H1 (cell line): ENCODE measurements around the gene LYRM4. TPM values are rescaled to one million over a fixed set of nuclear protein-coding genes. Genes with fewer than 3 reads are reported as not detected.

Experiments used
- CTCF ChIA-PET: fragments of 300-600 bp; sonication (Branson Sonifier 250); formaldehyde crosslinking; loops from one replicate; lab custom pipeline; 2021; ENCODE audit not compliant: partially characterized antibody; lab: Charles Lee
- POLR2A ChIA-PET: fragments of 300-600 bp; sonication (Branson Sonifier 250); formaldehyde crosslinking; loops from one replicate; lab custom pipeline; 2021; ENCODE audit warnings: inconsistent platforms; ENCODE audit not compliant: partially characterized antibody; lab: Charles Lee
- DNase-seq, 2 experiments: peaks; one replicate each; pipeline versions ENCODE4 v3.0.0 to v3.0.0-alpha.2; 2010 to 2022; ENCODE audit warnings: low spot score in 2 of 2, low read depth in 1 of 2, mixed read lengths in 1 of 2
- FAIRE-seq: peaks from 2 replicates; lab custom pipeline; 2011; peaks lifted over from hg19 to GRCh38; lab: Jason Lieb, UNC
- H2AFZ ChIP-seq: 2 replicates; pipeline ENCODE4 v1.8.1; 2012; ENCODE audit warnings: low read length, inconsistent platforms
- H2AK5ac ChIP-seq: 2 replicates; pipeline ENCODE4 v1.6.1; 2013; ENCODE audit warnings: low read depth, low read length
- H2BK120ac ChIP-seq: replicated peaks from 2 replicates; pipeline ENCODE3; 2013; ENCODE audit warnings: low read depth, low read length, inconsistent platforms
- H2BK12ac ChIP-seq: 2 replicates; pipeline ENCODE4 v1.6.1; 2013; ENCODE audit warnings: low read depth, low read length
- H2BK15ac ChIP-seq: 2 replicates; pipeline ENCODE4 v1.6.1; 2013; ENCODE audit warnings: low read length
- H2BK20ac ChIP-seq: 2 replicates; pipeline ENCODE4 v1.6.1; 2013; ENCODE audit warnings: low read length
- H2BK5ac ChIP-seq: 2 replicates; pipeline ENCODE4 v1.6.1; 2013; ENCODE audit warnings: low read depth, low read length
- H3K14ac ChIP-seq: 2 replicates; pipeline ENCODE4 v1.6.1; 2013; ENCODE audit warnings: inconsistent platforms; ENCODE audit not compliant: insufficient read length
- H3K18ac ChIP-seq: 2 replicates; pipeline ENCODE4 v1.6.1; 2013; ENCODE audit warnings: low read length; ENCODE audit errors: extremely low read depth
- H3K23ac ChIP-seq: 2 replicates; pipeline ENCODE4 v1.6.1; 2013; ENCODE audit warnings: inconsistent platforms; ENCODE audit not compliant: insufficient read length
- H3K23me2 ChIP-seq: 2 replicates; pipeline ENCODE4 v1.6.1; 2013; ENCODE audit warnings: low read depth, low read length
- H3K27ac ChIP-seq: 2 replicates; pipeline ENCODE4 v1.6.1; 2011; ENCODE audit warnings: low read depth, low read length, inconsistent platforms
- H3K27me3 ChIP-seq, 4 experiments: replicated peaks in 1 of 4; 1 replicate in 1 of 4; 2 replicates in 3 of 4; pipeline versions ENCODE4 v1.6.1 to v1.8.1; 2011 to 2013; ENCODE audit warnings: low read length in 3 of 4, mild to moderate bottlenecking in 3 of 4, inconsistent platforms in 2 of 4, mixed read lengths in 2 of 4, moderate library complexity in 1 of 4; ENCODE audit not compliant: control insufficient read depth in 3 of 4, insufficient read depth in 3 of 4; ENCODE audit errors: extremely low read depth in 1 of 4
- H3K36me3 ChIP-seq, 4 experiments: 2 replicates each; pipeline versions ENCODE4 v1.6.1 to v1.8.1; 2011 to 2013; ENCODE audit warnings: mild to moderate bottlenecking in 4 of 4, low read length in 3 of 4, moderate library complexity in 2 of 4, control low read depth in 1 of 4, inconsistent platforms in 1 of 4; ENCODE audit not compliant: insufficient read depth in 4 of 4, control insufficient read depth in 2 of 4
- H3K4ac ChIP-seq: replicated peaks from 2 replicates; pipeline ENCODE3; 2013; ENCODE audit warnings: low read length, low read depth, mixed read lengths, inconsistent platforms; ENCODE audit not compliant: insufficient read length
- H3K4me1 ChIP-seq, 4 experiments: replicated peaks in 1 of 4; 1 replicate in 1 of 4; 2 replicates in 3 of 4; pipeline versions ENCODE4 v1.6.1 to v1.8.1; 2011 to 2013; ENCODE audit warnings: low read length in 3 of 4, inconsistent platforms in 2 of 4, mixed read lengths in 1 of 4; ENCODE audit not compliant: insufficient read depth in 4 of 4, control insufficient read depth in 3 of 4
- H3K4me2 ChIP-seq, 2 experiments: 2 replicates each; pipeline versions ENCODE4 v1.6.1 to v1.8.1; 2011 to 2013; ENCODE audit warnings: low read depth in 2 of 2, low read length in 2 of 2, control low read depth in 1 of 2, inconsistent platforms in 1 of 2, mild to moderate bottlenecking in 1 of 2; ENCODE audit not compliant: insufficient read depth in 1 of 2
- H3K4me3 ChIP-seq, 4 experiments: fragments of 200-600, 300-600 bp in 1 of 4; sonication (generic), shearing (Covaris generic), sonication (Bioruptor Twin) in 1 of 4; 2 replicates each; pipeline versions ENCODE4 v1.5.1 to v1.8.1; 2011 to 2016; ENCODE audit warnings: low read length in 4 of 4, low read depth in 3 of 4, control low read depth in 2 of 4, inconsistent platforms in 2 of 4, mild to moderate bottlenecking in 2 of 4, mixed read lengths in 1 of 4, moderate library complexity in 1 of 4; ENCODE audit not compliant: insufficient read depth in 2 of 4; ENCODE audit errors: extremely low read depth in 1 of 4
- H3K56ac ChIP-seq: replicated peaks from 2 replicates; pipeline ENCODE3; 2013; ENCODE audit warnings: low read depth, mild to moderate bottlenecking, mixed read lengths, low read length, inconsistent platforms; ENCODE audit not compliant: insufficient read length
- H3K79me1 ChIP-seq: 2 replicates; pipeline ENCODE4 v1.6.1; 2013; ENCODE audit warnings: low read depth, low read length, control low read depth
- H3K79me2 ChIP-seq, 2 experiments: 2 replicates each; pipeline versions ENCODE4 v1.6.1 to v1.8.1; 2012 to 2013; ENCODE audit warnings: low read length in 2 of 2, mild to moderate bottlenecking in 2 of 2, inconsistent platforms in 1 of 2; ENCODE audit not compliant: insufficient read depth in 2 of 2, control insufficient read depth in 1 of 2
- H3K9ac ChIP-seq, 4 experiments: replicated peaks in 1 of 4; 1 replicate in 1 of 4; 2 replicates in 3 of 4; pipeline versions ENCODE4 v1.6.1 to v1.8.1; 2011 to 2013; ENCODE audit warnings: low read depth in 3 of 4, low read length in 3 of 4, control low read depth in 2 of 4, mild to moderate bottlenecking in 2 of 4, moderate library complexity in 2 of 4, inconsistent platforms in 1 of 4; ENCODE audit errors: extremely low read depth in 1 of 4
- H3K9me3 ChIP-seq, 2 experiments: 2 replicates each; pipeline versions ENCODE4 v1.6.1 to v1.8.1; 2012 to 2013; ENCODE audit warnings: mild to moderate bottlenecking in 2 of 2, moderate library complexity in 2 of 2, control low read depth in 1 of 2, inconsistent platforms in 1 of 2, low read depth in 1 of 2, low read length in 1 of 2, mixed read lengths in 1 of 2; ENCODE audit not compliant: insufficient read depth in 2 of 2
- H4K20me1 ChIP-seq, 2 experiments: replicated peaks in 1 of 2; 2 replicates each; pipeline versions ENCODE3 to v1.8.1; 2011 to 2013; ENCODE audit warnings: inconsistent platforms in 2 of 2, low read length in 2 of 2, mild to moderate bottlenecking in 1 of 2; ENCODE audit not compliant: insufficient read depth in 2 of 2, control insufficient read depth in 1 of 2
- H4K5ac ChIP-seq: 2 replicates; pipeline ENCODE4 v1.6.1; 2013; ENCODE audit warnings: low read length, low read depth, mixed read lengths, inconsistent platforms; ENCODE audit not compliant: insufficient read length
- H4K8ac ChIP-seq: 2 replicates; pipeline ENCODE4 v1.8.0; 2013; ENCODE audit warnings: mild to moderate bottlenecking, moderate library complexity, low read length, inconsistent platforms; ENCODE audit not compliant: insufficient read depth; ENCODE audit errors: extremely low read depth
- H4K91ac ChIP-seq: replicated peaks from 2 replicates; pipeline ENCODE3; 2013; ENCODE audit warnings: low read length, mixed read lengths, inconsistent platforms; ENCODE audit not compliant: insufficient read length
- KDM5A ChIP-seq: fragments of 200-600 bp; IDR thresholded peaks from 2 replicates; pipeline ENCODE4 v1.7.1; 2012; ENCODE audit warnings: mild to moderate bottlenecking, low read length, inconsistent platforms, mixed read lengths
- WGBS, 2 experiments: shearing (Covaris generic) in 1 of 2; methylation state at CpG; one replicate each; pipeline versions ENCODE4 v1.1.6 to v1.1.7; 2013 to 2015; ENCODE audit warnings: low lambda C conversion rate in 2 of 2, mixed read lengths in 2 of 2, inconsistent platforms in 1 of 2, low coverage in 1 of 2, missing lambda C conversion rate in 1 of 2; ENCODE audit not compliant: insufficient replicate concordance in 2 of 2, insufficient coverage in 1 of 2, insufficient read length in 1 of 2; ENCODE audit errors: extremely low coverage in 1 of 2, missing lambda C conversion rate in 1 of 2; 5-methylcytosine and 5-hydroxymethylcytosine counted together
- polyA plus RNA-seq, 7 experiments: library from polyadenylated mRNA; depleted of rRNA in 3 of 7; stranded (reverse) in 5 of 7; unstranded in 2 of 7; fragments of >200 nt in 5 of 7; fragments of 200-250 nt in 2 of 7; gene quantifications; 1 replicate in 5 of 7; 2 replicates in 1 of 7; 4 replicates in 1 of 7; pipeline versions ENCODE4 v1.2.1 to v1.2.3, GENCODE V29; 2011 to 2013; ENCODE audit warnings: missing spikeins in 2 of 7, mixed read lengths in 2 of 7
- total RNA-seq: library from RNA; stranded (reverse); fragmentation: NEBNext Ultra II Directional; extraction: Animal tissue kit (Norgen Biotek cat#: 25700); gene quantifications from 2 replicates; pipeline ENCODE4 v1.2.1, GENCODE V29; 2021
- TF ChIP-seq, protein P1 (sequence below): IDR thresholded peaks from 2 replicates; pipeline ENCODE4 v1.6.1; 2011; ENCODE audit warnings: low read depth, mild to moderate bottlenecking, low read length; ENCODE audit not compliant: insufficient read depth

LYRM4 gene
- total and polyA plus RNA-seq, 2 of the 8 experiments (the other 6 are each of a cell fraction or from before 2014, with no cell fraction given) = 56.6 to 62.8 TPM

DNA sequence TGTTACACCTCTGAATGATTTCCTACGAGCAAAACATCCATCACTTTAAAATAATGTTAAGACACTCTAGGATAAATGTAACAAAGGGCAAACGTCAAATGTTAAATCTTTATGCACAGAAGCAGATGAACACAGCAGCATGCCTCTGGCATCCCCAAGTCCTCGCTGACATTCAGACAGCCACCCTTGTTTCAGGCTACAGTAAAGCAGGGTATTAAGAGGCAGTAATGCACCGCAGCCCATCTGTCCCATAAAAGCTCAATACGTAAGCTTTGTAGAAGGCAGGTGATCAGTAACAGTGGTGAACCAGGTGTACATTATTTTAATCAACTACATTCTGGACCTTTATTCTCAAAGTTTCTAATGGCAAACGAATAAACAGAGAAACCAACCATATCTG, 110.9 kb downstream of the LYRM4 start:
- Histone ChIP-seq H2AK5ac (no peak overlapping the region), H3K18ac (no peak overlapping the region), H3K79me2 (no peaks in the 10 kb centered on the region), H3K27ac (no peak overlapping the region), H3K79me1 (no peaks in the 10 kb centered on the region), H4K91ac (no peak overlapping the region), H3K36me3 (no peaks in the 10 kb centered on the region), H2BK120ac (no peak overlapping the region), H2BK20ac (no peak overlapping the region), H2AFZ (no peak overlapping the region), H3K4ac (no peak overlapping the region), H2BK12ac (no peak overlapping the region), H4K20me1 (peaks cover 0 to 9% of the 10 kb centered on the region in 2 experiments), H3K4me2 (no peak overlapping the region), H3K4me1 (no peaks in the 10 kb centered on the region), H3K4me3 (no peak overlapping the region), H3K56ac (no peak overlapping the region), H3K9me3 (no peaks in the 10 kb centered on the region), H3K23ac (no peak overlapping the region), H4K5ac (no peak overlapping the region), H4K8ac (no peak overlapping the region), H3K27me3 (no peaks in the 10 kb centered on the region), H3K23me2 (no peaks in the 10 kb centered on the region), H2BK5ac (no peak overlapping the region), H2BK15ac (no peak overlapping the region), H3K14ac (no peak overlapping the region), H3K9ac (no peak overlapping the region)
- no peak for FAIRE-seq
- ChIA-PET CTCF (interaction anchor here (0.8 to 14.2 kb wide), 4 partner anchors 8 to 230 kb away, joined by 3 to 256 read pairs (median 4); no protein-coding TSS in a partner anchor), POLR2A (no interaction called here)
- WGBS, 2 experiments = 83% methylated on average over 6 of the region's 6 CpGs; no CpG with 5 or more reads in 1 of the 2 experiments
- DNase-seq = no peak
- TF ChIP-seq, protein P1, sequence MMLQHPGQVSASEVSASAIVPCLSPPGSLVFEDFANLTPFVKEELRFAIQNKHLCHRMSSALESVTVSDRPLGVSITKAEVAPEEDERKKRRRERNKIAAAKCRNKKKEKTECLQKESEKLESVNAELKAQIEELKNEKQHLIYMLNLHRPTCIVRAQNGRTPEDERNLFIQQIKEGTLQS = no peak
- TF ChIP-seq KDM5A = no peak
